NB4 (cell line): ENCODE results near the gene SAXO1.

ENCODE experiments used
- CTCF ChIP-seq: IDR thresholded peaks from one replicate; pipeline ENCODE4 v1.5.1; 2012; ENCODE audit warnings: low read depth, low read length
- MAX ChIP-seq: IDR thresholded peaks from 2 replicates; pipeline ENCODE4 v1.6.1; 2011; ENCODE audit warnings: low read depth, low read length
- MYC ChIP-seq: IDR thresholded peaks from 2 replicates; pipeline ENCODE4 v1.6.1; 2011; ENCODE audit warnings: low read depth, low read length
- POLR2A ChIP-seq: IDR thresholded peaks from 2 replicates; pipeline ENCODE4 v1.6.1; 2011; ENCODE audit warnings: mild to moderate bottlenecking; ENCODE audit not compliant: insufficient read length; ENCODE audit errors: extremely low read depth

- no peak for TF ChIP-seq CTCF
- no peak for TF ChIP-seq MAX
- no peak for TF ChIP-seq POLR2A
- no peak for TF ChIP-seq MYC
Measured at GRCh38 chr9:18979367-18979766, 53.6 kb downstream of the SAXO1 start.
